Lung microvascular endothelial cell (primary cell): ENCODE measurements around the gene PIP4K2B. TPM values are rescaled to one million over a fixed set of nuclear protein-coding genes. Genes with fewer than 3 reads are reported as not detected.

Experiments used
- DNase-seq, 2 donors: peaks; one replicate each; pipeline versions ENCODE4 v3.0.0 to v3.0.0-alpha.2; 2010; ENCODE audit warnings: low read depth in 2 of 2
- total RNA-seq: library from RNA; depleted of rRNA; stranded (reverse); fragments of >200 nt; gene quantifications from 2 replicates; pipeline ENCODE4 v1.2.1, GENCODE V29; 2014

Gene PIP4K2B
- total RNA-seq, 1 donor from 2014 or later: 36.7 TPM

DNA sequence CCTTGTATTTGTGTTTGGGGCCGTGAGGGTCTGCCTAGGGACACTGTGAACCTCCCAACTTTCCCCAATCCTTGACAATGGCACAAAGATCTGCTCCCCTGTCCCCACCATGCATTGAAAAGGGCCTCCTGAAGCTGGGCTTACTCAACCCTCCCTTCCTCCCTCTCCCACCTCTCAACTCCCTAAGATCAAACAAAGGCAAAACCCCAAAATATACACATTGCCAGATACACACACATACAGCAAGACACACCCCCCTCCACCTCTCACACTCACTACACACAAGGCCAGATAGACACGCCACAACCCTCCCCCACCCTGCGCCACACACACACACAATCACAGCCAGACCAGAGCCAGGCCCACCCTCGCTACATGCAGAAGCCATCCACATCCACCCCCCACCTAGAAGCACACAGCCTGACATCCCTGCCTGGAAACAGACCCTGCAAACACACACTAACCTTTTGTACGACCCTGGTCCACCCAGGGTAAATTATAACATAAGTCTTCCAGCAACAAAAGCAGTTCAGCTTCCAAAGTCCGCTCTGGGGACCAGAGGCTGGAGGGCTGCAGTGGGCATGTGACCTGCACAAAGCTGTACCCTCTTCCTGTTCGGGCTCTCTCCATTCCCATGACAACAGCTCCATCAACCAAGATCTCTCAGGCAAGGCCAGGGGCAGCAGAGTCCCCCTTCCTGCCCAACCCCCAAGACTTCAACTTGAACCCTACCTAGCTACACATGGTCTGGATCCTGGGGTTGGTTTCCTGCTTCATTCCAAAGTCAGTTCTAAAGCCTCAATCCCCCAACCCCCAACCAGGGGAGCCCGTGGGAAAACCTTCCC, 53.1 kb downstream of the PIP4K2B start:
- DNase-seq: peak in 1 of 2 donors; percentile 22

DNA sequence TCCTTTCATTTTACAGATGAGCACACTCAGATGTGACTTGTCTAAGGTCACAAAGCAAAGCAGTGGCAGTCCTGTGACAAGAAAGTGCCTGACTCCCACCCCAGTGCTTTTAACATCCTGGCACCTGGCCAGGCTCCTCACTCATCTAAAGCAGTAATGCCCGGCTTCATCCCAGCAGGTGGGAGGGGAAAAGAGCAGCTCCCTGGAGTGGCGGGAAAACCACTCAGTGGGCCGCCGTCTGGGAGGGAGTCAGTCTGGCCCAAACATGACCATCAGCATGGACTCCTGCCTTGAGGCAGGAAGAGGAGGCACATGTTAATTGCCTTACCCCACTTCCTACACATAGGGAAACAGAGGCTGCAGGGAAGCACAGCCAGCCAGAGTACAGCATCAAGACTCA, 53.8 kb downstream of the PIP4K2B start:
- DNase-seq: peak in 1 of 2 donors; percentile 31

DNA sequence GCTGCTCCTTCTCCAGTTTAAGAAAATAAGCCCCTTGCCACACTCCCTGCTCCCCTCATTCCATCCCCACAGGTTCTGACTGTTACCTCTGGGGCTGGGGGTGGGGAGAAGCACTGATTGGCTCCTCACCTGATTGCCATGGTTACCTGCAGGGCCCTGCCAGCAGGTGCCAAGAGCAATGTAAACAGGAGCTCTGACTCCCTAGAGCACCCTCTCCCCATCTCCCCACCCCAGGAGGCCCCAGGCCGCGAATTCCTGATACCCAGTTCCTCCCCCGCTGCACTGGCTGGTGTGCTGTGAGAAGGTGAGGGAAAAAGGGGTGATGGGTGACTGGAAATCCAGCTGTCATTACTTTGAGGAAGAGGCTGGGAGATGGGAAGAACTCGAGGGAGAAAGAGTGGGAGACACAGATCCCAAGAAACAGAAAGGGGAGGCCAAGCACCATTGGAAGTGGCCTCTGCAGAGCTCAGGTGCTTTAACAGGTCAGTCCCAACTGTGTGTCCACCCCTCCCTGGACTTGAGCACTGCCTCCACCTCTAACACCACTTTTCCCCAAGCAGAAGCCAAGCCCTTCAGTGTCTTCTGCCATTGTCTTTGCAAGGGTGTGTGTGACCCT, 55.7 kb downstream of the PIP4K2B start:
- DNase-seq: no peak

DNA sequence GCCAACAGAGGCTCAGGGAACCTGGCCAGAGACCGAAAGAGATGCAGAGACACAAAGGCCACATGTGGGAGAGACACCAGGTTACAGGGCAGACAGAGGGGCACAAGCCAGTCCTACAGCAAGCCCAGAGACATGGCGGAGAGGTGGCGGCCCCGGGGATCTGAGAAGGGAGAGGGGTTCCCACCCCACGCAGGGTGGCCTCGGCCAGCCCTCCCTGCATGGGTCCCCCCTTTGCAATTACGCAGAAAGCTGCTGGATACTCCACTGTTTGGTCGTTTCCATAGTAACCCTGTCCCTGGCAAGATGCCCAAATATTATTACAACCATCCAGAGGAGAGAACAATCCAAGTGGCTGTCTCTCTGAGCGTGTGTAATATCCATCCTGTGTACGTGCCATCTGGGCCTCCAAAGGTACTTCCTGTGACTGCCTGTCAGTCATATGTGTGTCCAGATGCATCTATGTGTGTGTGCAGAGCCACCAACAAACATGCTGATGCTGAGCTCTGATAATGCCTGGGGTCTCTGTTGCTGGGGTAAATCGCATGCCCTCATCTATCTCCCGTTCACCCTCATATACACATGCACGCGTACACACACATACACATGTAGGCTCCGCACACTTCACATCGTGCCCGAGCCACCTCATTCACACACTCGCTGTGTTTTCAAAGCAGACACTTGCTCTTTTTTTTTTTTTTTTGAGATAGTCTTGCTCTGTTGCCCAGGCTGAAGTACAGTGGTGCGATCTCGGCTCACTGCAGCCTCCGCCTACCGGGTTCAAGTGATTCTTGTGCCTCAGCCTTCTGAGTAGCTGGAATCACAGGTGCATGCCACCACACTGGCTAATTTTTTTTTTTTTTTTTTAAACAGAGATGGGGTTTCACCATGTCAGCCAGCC, 56.7 kb downstream of the PIP4K2B start:
- peak; percentile 96 for DNase-seq

DNA sequence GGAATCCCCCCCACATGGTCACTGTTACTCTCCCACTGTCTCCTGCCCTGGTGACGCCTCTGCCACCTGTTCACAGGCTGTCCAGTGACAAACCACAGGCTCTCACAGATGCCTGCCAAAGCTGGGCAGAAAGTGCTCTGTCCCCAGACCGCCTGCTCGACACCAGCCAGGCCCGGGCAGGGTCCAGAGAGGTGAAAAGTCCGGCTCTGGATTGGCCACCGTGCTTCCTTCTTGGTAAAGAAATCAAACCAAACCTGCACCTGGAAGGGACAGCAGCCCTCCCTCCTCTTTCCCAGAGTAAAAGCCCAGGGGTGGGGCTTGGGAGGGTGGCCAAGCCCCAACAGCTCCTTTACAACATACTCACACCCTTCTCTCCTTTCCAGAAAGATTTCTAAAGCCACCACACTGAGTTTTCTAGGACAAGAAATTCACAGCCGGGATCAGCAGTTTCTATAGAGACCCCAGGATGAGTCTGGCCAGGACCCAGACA, 57.4 kb downstream of the PIP4K2B start:
- DNase-seq: no peak

DNA sequence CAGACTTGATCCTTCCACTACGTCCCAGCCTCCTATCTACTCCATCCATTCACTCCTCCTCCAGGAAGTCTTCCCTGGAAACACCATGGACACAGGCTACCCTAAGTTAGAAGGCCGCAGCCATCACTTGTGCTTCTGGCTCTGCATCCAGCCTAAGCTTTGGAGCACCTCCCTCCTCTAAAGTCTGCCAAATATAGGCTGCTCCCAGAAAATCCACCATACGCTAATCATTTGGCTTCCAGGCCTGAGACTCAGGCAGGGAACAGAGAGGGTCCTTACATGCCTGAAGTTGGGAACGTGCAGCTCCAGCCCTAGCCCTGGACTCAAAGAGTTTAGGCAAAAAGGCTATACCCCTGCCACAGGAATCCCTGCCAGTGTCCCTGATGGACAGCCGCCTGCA, 57.9 kb downstream of the PIP4K2B start:
- DNase-seq: no peak

DNA sequence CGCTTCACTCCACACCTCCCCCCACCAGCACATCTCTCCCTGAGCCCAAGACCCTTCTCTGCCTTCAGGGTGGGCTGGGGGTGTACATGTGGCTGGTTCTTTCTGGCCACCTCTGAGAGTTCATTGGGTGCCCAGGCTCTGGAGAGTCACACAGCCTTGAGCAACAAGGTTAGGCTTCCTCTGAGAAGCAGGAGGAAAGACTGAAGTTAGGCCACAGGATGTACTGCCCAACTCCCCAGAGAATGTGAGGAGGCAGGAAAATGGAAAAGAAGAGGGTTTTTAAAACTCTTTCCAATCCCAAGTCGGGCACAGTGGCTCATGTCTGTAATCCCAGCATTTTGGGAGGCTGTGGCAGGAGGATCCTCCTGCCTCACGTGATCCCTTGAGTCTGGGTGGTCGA, 58.5 kb downstream of the PIP4K2B start:
- DNase-seq: no peak

DNA sequence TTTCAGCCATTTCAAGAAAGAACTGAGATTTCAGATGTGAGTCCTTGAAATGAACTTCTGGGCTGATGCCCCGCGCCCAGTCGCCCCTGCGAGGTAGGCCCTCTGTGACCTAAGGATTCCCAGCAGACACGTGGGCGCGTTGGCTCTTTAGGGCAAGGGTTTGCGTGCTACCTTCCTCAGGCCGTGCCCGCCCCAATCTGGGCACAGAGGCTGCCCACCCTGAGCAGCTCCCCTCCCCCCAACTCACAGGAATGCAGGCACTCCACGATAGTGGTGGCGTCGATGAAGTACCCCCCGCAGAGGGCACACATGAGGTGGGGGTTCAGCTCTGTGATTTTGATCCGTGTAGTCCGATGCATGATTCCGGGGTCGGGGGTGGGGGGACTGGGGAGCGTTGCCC, 59.3 kb downstream of the PIP4K2B start:
- no peak for DNase-seq

DNA sequence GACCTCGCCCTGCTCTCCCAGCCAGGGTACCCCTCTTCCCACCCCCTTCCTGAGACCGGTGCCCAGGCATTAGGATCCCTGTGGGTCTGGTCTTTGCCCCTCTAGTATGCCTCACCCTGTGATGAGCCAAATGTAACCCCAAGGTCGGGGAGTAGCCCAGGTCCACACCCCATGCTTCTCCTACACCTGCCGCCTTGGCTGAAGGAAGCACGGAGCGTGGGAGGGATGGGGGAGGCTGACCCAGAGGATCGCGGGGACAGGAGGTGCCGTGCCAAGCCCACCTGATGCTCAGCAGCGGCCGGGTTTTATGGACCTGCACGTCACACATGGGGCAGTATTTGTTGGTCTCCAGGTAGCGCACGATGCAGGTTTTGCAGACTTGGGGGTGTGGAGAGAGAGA, 60.1 kb downstream of the PIP4K2B start:
- no peak for DNase-seq

DNA sequence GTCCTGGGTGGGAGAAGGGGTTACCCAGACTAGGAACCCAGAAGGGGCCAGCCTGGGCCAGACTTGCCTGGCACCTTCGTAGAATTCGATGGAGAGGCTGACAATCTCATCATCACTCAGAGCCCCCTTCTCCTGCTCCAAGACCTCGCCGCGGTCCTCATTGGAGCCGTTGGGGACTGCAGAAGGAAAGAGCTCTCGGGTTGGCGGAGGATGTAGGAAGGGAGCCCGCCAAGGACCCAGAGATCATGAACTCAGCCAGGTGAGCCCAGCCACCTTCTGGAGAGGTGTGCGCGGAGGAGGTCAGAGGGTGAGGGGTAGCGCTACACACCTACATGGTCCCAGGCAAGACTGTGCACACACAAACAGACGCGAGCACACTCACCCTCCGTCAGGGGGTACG, 60.7 kb downstream of the PIP4K2B start:
- no peak for DNase-seq

DNA sequence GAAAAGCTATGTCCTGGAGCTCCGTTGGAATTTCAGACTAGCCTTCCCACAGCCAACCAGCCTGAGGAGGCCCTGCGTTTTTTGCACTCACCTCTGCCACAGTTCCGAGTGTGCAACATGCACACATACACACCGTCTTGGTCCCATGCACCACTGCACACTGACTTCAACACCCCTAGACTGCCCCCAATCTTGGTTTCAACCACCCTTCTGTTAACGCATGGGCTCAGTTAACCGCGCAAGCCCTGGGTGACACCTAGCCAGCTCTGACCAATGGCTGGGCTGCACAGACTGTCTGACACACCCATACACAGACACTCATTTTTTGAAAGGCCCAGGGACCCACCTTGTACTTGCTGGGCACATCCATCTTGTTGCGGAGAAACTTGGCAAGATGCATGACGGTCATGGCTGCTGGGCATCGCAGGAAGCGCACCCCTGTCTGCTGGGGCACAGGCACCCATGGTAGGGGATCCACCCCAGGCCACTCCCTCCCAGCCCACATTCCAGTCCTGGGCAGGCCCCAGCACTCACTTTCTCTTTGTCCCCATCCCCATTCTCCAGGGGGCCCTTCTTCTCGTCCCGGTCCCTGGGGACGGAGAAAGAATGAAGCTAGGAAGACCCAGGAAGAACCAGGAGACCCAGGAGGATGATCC, 61.2 kb downstream of the PIP4K2B start:
- DNase-seq: no peak

DNA sequence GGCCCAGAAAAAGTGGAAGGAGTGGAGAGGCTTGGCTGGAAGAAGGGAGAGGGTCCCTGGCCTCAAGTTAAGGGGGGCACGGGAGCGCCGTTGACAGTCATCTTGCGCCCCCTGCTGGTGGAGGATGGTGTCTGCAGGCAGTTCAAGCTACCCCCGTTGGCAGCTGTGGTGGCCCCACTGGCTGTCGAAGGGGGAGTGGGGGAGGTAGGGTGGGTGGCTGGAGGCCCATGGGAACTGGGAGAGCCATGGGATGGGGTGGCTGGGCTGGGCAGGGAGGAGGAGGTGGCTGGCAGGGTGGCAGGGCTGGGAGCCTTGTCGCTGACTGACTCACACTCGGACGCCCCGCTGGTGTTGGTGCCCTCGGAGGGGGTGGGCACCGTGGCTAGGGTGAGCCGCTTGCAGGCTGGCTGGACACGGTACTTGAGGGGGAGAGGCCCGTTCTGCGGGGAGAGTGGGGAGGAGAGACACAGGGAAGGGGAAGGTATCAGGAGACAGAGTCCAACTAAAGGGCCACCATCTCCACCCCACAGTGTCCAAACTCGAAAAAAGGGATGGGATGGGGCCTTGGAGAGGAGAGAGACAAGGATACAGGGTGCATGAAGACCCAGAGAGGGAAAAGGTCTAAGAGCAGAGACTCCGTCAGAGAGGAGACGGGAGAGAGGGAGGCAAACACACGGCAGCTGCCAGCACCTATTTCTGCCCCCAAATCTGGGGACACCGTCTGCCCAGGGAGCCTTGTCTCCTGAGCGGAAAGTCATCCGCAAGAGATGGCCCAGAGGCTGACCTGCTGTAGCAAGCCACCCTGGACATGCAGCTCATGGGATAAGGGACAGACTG, 64.0 kb downstream of the PIP4K2B start:
- DNase-seq: peak; percentile 28 to 57

DNA sequence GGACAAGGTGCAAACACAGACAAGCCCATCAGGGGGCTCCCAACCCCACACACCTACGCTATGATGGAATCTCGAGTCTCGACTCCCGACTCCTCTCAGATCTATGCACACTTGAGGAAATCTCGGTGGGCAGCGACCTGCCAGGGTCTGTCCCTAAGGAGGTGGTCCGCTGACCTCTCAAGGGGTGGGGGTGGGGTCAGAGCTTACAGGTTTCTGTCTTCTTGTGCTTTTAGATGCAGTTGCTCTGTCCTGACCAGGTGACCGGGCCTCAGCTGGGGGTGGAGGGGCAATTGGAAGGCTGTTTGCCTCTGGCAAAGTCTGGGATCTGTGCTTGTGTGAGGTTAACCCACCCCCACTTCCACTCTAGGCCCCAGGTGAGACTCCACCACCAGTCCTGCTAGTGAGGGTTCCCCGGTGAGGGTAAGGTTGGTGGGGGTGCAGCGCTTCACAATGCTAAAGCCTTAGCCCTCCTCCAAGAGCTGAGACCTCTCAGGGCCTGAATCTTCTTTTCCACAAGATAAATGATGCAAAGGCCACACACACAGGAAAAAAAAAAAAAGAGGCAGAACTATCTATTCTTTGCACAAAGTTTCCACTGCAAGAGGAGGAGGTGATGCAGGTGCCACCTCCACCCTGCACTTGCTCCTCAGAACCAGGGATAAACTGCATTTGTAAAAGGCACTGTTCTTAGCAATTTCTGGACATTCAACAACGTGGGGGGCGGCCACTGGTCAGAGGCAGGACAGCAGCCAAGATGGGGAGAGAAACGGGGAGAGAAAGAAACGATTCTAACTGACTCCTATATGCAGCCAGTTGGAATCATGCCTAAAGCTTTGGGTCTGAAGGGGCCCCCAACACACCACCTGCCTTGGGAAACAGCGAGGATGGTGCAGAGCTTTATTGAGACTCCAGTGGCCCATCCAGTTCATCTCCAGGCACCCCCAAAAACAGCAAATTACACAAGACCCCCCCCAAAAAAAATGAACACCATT, 65.1 kb downstream of the PIP4K2B start:
- peak in 1 of 2 donors; percentile 47 for DNase-seq

DNA sequence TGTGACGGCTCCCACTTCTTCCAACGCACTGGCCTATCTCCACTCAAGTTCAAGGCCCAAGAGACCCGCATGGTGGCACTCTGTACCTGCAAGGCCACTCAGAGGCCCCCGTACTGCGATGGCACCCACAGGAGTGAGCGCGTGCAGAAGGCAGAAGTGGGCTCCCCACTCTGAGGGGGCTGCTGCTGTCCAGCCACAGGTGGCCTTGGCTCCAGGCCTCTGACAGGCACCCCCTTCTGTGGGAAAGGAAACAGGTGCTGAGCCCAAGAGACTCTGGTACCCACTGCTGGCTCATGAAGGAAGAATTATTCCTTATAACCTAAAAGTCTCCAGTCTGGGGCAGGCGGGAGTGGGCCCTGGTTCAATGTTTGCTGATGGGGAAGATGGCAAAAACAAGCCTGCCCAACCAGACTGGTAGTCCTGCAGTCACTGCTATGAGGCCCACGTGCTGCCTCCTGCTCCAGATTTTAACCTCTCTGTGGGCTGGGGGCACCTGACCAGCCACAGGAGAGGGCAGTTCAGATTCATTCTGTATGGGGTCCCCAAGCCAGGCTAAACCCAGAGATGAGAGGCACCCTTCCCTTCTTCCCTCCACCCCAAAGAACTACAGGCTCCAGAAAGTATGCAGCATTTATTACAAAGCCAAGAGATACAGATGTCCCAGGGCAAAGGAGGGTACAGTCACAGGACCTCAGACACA, 65.9 kb downstream of the PIP4K2B start:
- no peak for DNase-seq

DNA sequence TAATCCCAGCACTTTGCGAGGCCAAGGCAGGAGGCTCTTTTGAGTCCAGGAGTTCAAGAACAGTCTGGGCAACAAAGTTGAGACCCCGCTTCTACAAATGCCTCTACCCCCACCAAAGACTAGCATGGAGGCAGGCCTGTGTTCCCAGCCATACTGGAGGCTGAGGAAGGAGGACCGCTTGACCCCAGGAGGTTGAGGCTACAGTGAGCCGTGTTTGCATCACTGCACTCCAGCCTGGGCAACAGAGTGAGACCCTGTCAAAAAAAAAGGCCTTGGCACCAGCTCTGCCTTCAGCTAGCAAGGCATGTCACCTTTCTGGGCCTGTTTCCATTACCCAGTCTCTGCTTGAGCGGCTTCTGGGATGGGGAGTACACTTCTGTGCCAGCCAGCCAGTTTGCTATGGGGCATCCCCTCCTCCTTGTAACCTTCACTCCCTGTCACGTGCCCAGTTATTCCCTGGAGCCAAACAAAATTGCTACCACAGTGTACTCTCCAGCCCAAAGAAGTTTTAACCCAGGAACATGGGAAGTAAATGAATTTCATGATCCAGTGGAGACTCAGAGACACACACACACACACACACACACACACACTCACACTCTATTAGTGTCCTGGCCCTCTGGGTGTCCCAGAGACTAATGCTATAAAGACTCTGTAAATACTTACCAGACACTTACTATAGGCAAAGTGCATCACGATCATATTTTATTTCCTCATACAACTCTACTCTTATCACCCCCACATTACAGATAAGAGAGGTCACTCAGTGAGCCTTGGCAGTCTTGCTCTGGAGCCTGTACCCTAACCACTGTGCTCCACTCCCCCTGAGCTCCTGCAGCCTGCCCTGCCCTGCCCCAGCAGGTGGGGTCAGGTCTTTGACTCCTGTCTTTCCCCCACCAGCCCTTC, 66.7 kb downstream of the PIP4K2B start:
- no peak for DNase-seq

DNA sequence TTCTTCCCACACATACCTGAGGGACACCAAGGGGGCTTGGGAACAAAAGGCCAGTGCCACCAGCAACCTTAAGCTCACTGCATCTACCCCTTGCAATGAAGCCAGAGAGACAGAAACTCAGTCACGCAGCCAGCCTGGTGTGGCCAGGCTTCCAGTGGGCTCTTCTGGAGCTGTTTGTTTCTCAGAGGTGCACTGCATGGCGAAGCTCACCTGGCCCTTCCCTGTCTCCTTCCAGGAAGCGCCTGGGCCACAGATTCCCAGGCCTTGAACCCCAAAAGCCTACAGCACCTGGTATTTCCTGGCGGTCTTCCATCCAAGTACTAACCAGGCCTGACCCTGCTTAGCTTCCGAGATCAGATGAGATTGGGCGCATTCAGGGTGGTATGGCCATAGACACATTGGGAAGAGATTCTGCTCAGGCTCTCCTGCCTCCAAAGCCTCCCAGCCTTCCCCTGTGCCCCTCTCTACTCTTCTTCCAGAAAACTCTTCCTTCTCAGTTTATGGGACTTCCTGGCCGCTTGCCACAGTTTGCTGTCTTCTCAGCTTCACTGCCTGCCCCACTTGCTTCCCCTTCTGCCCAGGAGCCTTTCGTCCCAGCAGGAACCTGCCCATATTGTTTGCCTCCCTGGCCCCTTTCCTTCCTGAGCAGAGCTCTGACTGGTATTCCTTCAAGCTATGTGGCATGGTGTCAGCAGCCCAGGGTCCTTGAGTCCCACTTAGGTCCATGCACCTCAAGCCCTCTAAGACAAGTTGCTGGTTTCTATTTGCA, 67.6 kb downstream of the PIP4K2B start:
- no peak for DNase-seq
